GM20431 (cell line): ENCODE measurements around the gene ATP5F1D.

Experiments used
- in situ Hi-C: fragments of 300-500 bp; cut with MseI, MboI; formaldehyde crosslinking; loops from one replicate; pipeline ENCODE4 v1.15.0; 2020; ENCODE audit warnings: low sequenced_read_pairs; ENCODE audit not compliant: unreplicated experiment

Gene ATP5F1D

DNA sequence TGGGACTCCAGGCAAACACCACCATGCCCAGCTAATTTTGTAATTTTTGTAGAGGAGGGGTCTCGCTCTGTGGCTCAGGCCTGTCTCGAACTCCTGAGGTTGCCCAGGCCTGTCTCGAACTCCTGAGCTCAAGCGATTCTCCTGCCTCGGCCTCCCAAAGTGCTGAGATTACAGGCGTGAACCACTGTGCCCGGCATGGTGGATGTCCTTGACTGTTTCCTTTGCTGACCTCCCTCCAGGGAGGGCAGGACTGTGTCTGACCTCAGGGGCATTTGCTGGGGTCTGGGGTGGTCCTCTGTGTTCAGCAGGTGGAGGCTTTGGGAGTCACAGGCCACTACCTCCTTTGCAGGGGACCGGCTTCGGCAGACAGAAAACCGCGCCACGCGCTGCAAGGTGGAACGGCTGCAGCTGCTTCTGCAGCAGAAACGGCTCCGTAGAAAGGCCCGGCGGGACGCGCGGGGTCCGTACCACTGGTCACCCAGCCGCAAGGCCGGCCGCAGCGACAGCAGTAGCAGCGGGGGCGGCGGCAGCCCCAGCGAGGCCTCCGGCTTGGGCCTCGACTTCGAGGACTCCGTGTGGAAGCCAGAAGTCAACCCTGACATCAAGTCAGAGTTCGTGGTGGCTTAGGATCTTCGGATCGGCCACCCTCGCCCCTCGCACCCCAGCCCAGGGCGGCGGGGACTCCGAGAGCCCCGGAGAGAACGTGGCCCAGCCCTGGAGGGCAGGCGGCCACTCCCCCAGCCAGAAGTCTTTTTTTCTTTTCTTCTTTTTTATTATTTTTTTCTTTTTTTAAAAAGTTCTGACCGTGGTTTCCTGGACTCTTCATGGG, 15.3 kb downstream of the ATP5F1D start:
- in situ Hi-C loops: no loop called here

DNA sequence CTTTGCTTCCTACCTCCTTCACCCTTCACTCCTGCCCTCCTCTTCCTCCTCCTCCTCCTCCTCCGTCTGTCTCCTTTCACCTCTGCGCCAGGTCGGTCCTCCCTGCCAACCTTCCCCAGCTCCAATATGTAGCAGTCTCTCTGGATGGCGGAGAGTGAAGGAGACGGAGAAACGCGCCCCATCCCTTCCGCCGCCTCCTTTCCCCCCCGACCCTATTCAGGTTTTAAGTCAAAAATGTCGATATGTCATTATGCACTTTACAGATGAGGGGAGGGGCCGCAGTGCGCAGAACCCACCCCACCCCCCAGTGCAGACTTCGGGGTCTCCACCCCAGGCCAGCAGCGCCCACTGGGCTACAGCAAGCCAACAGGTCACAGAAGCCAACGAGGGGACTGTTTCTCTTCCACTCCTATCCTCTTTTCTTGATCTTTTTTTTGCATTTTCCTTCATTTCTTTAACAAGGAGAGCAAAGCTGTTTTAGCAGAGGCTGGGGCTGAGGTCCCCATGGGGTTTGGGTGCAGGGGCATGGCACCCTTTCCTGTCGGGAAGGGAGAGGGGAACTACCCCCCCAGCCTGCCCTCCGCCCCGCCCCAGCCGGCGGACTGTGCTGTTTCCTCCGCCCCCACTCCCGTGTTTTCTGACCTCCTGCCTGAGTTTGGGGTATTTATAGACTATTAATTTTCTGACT, 16.1 kb downstream of the ATP5F1D start:
- in situ Hi-C loops: no loop called here

DNA sequence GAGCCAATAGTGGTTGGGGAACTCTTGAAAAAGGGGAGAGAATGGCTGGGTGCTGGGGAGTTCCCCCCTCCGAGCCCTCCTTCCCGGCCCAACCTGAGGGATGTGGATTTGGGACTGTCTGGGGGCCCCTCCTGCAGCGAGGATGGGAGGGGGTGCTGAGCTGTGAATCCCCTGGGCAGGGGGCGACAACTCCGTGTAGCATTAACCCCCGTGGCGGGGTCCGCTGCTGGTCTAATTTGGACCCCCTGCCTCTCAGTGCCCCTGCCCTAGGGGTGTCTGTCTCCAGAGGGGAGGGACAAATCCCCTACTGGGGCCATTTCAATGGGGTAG, 16.6 kb downstream of the ATP5F1D start:
- in situ Hi-C loops: no loop called here

DNA sequence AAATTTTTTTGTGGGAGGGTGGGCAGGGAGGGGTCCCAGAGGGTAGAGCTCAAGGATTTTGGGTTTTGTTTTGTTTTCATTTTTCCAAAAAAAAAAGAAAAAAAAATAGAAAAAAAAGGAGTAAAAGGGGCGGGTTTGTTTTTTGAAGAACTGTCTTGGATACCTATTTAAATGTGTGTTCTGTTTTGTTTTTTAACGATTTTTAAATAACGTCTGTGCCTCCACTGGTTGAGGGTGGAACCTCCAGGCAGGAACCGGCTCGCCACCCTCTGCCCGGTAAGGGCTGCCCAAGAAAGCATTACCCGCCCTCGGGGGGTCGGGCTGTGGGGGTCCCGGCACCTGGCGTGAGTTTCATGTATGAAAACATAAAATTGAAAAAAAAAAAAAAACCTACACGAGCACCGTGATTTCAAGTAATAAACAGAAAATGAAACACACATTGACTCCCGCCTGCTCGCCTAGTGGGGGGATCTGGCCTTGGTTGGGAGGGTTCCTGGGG, 17.2 kb downstream of the ATP5F1D start:
- in situ Hi-C loops: no loop called here

DNA sequence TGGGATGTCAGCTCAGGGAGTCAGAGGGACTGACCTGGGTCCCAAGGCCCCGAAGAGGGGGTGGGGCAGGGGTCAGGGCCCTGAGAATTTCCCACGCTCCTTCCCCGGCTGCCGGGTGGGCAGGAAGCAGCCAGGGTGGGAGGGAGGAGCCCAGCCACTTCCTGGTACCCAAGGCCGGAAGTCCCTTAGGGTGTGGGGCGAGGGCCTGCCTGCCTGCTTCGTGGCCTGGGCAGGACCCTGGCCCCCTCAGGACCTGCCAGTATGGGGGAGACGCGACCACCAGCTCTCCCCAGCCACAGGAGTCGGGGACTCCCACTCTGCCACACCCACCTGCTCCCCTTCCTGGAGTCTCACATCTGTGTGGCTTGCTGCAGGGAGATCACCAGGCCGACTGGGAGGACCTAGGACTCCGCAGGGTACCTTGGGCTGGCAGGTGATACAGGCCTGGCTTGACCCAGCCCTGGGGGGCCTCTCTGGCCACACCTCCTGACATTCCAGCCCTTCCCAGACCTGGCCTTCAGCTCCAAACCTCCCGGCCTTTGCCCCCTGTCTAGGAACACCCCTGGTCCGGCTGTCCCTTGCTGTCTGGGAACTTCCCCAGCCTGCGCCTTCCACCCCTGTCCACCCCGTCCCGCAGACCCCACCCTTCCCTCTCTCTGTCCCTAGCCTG, 17.8 kb downstream of the ATP5F1D start:
- in situ Hi-C loops: no loop called here

DNA sequence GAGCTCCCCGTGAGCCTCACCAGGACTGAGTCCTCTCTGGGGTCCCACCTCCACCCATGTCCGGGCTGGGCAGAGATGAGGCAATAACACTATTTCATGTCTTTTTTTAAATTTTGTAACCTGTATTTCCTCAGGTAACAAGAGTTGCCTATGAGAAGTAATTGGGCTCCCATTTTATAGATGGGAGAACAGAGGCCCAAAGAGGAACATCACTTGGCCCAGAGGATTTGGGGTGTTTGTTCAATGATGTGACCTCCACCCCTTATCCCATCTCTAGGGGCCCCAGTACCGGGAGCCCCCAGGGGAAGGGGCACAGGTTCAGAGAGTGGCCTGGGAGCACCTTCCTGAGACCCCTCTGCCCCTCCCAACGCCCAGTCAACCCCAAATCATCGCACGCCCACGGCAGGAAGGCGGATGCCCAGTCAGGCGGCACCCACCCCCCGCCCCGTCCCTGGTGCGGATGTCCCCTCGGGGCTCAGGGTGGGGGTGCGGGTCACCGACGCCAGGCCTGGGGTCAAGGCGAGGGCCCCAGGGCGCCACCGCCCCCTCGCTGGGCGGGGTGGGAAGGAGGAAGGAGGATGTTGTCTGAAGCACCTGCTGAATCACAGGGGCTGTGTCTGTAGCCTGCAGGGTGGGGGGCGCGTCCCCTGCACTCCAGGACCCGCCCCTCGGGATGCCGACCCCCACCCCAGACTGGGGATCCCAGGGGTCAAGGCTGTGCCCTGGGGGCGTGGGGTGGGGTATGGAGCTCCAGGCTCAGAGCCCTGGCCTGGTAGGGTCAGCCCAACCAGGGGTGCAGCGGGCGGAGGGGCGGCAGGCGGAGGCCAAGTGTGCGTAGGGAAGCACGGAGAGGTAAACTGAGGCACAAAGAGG, 18.6 kb downstream of the ATP5F1D start:
- in situ Hi-C loops: no loop called here

DNA sequence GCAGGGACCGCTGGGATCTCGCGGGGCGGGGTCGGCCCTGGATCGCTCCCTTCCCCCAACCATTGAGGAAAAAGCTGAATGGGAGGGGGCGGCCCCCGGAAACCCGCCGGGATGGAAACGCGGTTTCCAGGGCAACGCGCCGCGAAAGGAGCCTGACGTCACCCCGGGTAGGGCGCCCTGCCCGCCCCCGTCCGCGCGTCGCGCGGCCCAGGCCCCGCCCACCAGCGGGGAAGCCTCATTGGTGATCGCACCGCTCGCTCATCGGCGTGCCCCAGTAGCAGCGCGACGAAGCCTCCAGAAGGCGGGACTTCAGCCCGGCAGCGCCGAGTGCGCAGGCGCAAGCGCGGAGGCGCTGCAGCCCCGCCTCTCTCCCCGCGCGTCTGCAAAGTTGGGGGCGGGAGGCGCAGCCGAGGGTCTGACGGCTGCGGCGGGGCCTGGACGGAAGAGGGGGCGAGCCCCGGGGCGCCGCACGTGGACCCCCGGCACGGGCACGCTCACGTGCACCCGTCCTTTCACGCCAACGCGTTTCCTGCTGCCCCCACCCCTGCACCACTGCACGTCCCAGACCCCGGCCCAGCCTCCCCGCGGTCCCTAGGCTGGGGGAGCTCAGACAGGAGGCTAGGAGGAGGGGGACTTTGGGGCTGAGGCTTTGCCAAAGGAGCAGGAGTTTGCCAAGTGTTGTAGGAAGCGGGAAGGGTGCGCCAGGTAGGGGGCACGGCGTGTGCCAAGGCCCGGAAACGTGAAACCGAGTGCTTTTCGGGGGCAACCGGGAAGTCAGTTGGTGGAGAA, 19.4 kb downstream of the ATP5F1D start:
- in situ Hi-C loops: no loop called here

DNA sequence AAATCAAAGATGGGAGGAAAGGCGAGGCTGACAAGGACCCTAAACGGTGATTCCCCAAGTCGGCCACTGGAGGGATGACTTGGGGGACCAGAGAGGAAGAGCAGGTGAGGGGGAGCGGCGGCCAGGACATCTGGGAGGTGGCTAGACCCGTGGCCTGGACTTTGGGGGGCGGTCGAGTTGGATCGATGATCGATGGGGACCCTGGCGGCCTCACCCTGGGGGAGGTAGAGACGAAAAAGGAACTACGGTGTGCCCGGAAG, 19.9 kb downstream of the ATP5F1D start:
- in situ Hi-C loops: no loop called here

DNA sequence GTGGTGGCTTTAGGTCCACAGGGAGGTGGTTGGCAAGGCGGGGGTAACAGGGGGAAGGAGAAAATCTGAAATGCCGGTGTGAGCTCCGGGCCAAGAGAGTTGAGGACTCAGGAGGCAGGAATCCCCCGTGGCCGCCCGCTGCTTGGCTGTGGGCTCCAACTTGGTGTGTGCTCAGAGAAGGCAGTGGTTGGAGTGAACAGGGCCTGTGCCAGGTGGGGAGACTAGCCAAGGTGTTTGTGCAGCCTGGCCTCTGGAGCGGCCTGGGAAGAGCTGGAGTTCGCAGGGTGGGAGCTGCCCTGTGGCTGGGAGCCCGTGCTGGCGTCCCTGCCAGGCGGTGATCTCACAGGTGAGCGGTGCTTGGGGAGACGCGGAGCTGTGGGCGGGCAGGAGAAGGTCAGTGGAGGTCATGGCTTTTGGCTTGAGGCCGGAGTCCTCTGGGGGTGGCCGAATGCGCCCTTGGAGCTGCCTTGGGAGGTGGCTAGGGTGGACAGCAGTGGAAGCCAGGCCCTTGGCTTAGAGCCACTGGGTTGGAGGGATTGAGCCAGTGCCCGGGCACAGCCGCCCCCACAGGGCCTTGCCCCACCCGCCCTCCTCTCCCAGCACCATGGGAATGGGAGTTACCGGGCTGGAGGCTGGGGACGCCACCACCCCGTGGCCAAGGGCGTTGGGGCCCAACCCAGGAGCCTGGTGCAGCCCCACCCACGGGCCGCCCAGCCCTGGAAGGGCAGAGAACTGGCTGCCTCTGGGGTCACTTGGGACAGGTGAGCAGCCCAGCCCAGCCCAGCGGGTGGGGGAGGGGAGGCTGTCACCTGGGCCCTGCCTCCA, 20.5 kb downstream of the ATP5F1D start:
- in situ Hi-C loops: no loop called here

DNA sequence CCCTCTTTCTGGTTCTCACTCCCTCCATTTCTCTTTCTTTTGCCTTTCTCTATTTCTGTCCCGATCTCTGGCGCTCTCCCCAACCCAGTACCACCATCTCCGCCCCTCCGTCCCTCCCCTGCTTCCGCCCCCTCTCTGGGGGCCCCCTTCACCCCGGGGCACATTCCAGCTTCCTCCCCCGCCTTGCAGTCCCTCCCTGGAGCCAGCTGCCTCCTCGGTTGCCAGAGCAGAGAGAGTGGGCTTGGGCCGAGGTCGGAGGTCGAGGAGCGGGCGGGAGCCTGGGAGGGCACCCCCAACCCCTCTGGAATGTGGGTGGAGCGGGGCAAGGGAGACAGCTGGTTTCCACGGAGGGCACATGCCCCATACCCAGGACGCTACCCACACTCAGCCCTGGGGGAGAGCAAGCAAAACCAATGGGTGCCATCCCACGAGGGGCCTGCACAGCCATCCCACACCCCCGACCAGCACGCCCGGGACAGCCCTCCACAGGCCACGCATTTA, 21.1 kb downstream of the ATP5F1D start:
- in situ Hi-C loops: no loop called here

DNA sequence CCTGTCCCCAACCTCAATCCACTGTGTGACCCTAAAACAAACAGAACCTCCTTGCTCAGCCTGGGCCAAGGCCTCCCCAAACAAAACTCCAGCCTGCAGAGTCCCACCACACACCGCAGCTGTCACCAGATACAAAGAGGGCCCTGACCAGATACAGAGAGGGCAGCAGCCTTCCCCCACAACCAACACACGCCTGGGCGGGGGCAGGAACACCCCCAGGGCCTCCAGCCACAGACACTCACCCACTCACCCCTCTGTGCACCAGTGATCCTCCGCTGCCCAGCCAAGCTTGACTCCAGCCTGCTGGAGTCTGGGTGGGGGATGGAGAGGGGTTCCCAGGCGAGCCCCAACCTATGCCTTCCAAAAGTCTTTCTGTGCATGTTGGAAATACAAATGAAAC, 21.6 kb downstream of the ATP5F1D start:
- in situ Hi-C loops: no loop called here

DNA sequence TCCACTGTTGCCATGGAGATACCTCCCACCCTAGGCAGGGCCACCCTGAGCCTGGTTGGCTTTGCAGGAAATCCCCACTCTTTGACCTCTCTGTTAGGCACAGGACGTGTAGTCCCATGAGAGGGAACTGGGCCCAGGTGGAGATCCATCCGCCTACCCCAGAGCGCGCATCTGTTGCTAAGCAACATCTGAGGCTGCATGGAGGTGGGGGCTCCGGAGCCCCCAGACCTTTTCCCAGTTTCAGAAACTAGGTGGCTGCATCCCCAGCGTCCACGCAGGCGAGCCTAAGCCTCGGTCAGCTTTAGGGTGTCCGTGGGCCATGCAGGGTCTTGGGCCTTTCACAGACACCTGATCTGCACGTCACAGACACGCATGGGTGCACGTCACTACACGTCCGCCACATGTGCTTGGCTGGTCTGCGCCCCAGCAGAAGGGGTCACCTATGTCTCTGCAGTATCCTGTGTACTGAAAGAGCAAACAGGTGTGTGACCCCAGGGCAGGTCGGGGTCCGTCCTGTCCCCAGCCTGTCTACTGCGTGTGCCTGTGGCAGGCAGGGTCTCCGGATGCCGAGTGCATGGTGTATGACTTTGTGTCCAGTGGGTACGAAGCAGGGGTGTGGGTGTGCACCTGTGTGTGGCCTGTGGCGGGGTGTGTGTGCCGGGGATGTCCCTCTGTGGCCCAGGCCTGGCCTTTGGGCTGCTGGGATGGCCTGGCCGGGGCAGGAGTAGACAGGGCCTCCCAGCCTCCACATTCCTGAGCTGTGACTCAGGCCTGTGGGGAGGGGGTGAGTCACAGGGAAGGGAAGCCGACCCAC, 23.5 kb downstream of the ATP5F1D start:
- in situ Hi-C loops: no loop called here

DNA sequence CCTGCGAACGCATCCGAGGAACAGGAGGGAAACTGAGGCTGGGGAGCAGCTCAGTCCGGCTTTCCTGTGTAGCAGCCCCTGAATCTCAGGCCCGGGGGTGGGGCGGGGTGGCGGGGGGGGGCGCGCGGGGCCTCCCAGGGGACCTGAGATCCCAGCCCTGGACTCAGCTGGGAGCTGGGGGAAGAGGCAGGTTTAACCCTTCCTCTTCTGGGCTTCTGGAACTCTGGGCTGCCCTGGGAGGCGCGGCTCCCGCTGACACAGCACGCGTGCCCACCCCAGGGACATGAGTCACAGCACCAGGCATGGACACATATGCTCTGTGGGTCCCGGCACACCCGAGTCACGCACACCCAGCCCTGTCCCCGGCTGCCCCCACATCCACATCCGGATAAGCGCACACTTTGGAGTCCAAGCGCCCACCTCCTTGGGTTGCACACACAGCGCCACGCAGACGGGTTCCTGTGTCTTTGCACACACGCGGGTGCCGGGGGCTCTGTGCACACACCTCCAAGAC, 24.1 kb downstream of the ATP5F1D start:
- in situ Hi-C loops: no loop called here

DNA sequence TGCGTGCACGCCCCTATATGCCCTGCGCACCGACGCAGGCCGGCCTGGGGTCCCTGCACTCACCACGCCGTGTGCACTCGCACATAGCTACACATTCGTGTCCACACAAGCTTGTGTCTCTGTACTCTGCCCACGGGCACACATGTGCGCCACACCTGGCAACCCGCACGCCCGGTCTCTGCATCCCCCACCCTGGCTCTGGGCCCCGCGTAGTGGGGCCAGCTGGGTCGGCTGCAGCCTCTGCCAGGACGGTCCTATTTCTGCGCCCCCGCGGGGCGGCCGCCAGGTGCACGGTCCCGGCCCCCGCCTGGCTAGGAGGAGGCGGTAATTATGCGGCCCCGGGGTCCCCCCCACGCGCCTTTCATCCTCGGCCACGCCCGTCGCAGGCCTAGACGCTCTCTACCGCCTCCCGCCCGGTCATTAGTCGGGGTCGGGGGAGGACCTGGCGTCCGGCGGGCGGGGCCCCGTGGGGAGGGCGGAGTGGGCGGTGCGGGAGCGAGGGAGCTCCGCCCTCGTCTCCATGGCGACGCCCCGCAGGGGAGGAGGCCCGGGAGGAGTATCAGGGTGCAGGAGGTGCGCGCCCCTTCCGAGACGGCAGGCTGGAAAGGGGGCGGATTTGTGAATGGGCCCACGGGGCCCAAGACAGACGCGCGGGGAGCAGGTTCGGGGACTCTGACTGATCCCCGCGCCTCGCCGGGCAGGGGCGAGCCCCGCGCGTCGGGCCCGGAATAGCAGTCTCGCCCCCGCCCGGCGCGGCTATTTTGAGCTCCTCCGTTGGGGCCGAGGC, 24.8 kb downstream of the ATP5F1D start:
- in situ Hi-C loops: no loop called here

DNA sequence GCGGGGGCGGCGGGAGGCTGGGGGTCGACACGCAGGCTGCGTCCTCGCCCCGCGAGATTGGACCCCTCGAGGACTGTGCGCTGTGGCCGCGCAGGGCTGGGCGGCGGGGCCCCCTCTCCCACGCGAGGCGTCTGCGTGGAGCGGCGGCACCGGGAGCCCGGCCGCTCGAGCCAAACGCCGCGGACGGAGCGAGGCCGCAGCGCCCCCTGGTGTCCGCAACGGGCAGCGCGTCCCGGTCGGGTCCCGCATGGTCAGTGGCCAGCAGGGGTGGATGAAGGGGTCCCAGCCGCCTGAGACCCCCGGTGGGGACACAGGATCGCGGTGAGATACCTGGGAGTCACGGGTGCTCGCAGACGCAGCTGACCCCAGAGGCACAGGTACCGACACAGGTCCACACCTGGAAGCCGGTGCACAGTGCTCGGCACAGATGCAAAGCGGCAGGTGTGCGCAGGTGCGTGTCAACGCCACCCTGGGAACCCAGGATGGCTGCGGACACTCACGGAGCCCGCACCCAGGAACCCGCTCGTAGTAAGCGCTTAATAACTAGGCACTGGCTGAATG, 25.4 kb downstream of the ATP5F1D start:
- in situ Hi-C loops: no loop called here

DNA sequence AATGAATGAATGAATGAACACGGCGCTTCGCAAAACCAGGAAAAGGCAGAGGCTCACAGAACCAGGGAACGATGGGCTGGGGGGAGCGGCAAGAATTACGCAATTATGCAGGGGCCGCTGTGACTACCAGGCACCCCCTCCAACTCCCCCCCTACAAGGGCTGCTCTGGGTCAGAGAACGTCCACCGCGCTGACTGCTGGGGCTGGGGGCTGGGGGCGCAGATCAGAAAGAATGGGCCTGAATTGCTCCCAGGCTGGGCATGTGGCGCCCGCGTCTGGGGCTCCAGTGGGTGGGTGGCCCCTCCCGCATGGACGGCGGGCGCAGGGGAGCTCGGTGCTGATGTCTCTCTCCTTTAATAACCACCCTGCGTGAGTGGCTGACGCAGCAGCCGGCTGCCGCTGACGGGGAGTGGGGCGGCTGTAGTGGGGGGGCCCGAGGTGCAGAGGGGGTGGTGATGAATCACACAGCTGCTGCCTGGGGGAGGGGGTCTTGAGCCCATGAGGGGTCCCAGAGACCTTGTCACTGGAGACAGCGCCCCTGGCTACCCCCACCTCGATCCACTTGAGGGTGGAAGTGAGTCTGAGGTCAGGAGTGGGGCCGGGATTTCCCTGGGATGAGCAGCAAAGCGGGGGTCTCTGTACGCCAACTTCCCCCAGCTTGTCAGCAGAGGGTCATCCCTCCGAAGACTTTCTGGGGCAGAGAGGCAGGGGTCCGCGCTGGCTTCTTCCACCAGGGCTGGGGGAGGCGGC, 26.1 kb downstream of the ATP5F1D start:
- in situ Hi-C loops: no loop called here
